Endometrial microvascular endothelial cells (primary cell): ENCODE data around the gene OTULIN. TPM values are rescaled to one million over a fixed set of nuclear protein-coding genes. Genes with fewer than 3 reads are reported as not detected.

Experiments
- in situ Hi-C: cut with HindIII; loops from 2 replicates; pipeline ENCODE4 v1.10.0; 2017; ENCODE audit warnings: low sequenced_read_pairs, low pct_unique_long_range_greater_than_20kb; ENCODE audit errors: inconsistent ontology term
- total RNA-seq: library from RNA; depleted of rRNA; stranded (reverse); fragments of >200 nt; gene quantifications from one replicate; pipeline ENCODE4 v1.2.3, GENCODE V29; 2015; ENCODE audit errors: inconsistent ontology term

OTULIN gene
- total RNA-seq, 1 donor from 2014 or later = 12.3 TPM

DNA sequence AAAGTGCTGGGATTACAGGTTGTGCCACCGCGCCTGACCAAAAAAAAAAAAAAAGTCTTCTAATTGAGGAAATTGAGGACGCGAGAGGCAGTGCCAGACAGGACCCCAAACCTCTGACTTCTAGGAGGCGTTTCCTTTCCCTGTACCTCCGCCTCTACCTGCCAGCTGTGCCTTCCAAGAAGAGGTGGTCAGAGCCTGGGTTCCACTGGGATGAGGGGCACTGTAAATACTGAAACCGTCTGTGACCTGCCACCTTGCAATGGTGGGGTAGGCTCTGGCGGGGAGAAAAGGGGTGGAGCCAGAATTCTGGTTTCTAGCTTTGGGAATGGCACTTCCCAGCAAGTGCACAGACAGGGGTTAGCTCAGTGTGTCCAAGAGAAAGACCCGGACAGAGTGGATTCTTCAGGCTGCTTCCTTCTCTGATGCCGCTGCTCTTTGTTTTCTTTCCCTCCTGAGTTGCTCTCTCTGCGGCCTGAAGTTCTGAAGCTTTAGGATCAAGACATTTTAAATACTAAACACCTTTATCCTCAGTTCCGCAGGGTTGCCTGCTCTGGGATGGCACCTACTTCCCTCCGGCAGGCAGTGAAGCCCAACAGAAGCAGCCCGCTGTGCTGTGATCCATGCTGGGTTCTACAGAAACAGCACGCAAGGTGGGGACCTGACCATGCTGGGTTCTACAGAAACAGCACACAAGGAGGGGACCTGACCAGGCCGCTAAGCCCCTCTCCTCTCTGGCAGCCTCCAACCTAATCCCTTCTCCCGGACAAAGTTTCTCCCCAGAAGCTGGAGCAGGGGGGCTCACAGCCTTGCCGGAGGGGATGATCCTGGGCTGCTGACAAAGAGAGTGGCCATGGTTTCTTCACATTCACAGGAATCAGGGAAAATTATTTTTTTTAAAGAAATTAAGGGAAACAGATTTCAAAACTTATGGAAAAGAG, 65.2 kb downstream of the OTULIN start:
- in situ Hi-C loops = loop anchor here (25.0 kb wide), 1 partner anchor 283 kb away; no protein-coding TSS in a partner anchor

- in situ Hi-C loops = loop anchor here (25.0 kb wide), 1 partner anchor 282 kb away; no protein-coding TSS in a partner anchor
Measured at GRCh38 chr5:14730466-14730865, 65.9 kb downstream of the OTULIN start.

DNA sequence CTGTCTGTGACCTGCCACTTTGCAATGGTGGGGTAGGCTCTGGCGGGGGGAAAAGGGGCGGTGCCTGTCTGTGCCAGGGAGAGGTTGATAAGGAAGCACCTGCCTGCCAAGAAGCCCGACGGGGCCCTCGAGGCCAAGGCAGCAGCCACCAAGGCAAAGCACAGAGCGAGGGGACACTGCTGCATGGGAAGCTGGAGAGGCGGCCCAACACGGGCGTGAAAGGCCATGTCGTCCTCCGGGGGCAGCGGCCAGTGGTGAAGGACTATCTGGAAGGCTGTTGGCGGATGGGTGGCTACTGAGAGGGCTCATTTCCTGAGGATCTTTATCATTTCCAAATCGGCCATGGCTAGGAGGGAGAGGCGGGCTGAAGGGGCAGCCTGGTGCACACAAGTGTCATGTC, 66.4 kb downstream of the OTULIN start:
- in situ Hi-C loops = loop anchor here (25.0 kb wide), 1 partner anchor 281 kb away; no protein-coding TSS in a partner anchor

DNA sequence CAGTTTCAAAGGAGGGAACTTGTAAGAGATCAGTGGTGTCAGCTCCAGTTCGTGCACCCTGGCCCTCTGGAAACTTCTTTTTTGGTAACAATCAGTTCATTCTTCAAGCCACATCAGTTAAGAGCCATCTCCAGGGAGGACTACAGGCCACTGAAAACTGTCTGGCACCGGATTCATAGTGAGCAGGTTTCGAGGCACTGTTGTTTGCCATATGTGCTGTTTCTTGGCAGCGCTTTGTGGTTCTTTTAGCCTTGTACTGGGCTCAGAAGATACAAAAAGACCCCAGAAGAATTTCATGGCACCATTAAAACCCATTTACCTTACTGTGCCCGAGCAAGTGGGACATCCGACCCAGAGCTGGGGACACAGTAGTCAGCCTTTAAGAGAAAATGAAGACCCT, 68.5 kb downstream of the OTULIN start:
- in situ Hi-C loops = loop anchor here (25.0 kb wide), 1 partner anchor 279 kb away; no protein-coding TSS in a partner anchor

- in situ Hi-C loops = loop anchor here (25.0 kb wide), 1 partner anchor 279 kb away; no protein-coding TSS in a partner anchor
Measured at GRCh38 chr5:14733661-14734060, 69.1 kb downstream of the OTULIN start.

DNA sequence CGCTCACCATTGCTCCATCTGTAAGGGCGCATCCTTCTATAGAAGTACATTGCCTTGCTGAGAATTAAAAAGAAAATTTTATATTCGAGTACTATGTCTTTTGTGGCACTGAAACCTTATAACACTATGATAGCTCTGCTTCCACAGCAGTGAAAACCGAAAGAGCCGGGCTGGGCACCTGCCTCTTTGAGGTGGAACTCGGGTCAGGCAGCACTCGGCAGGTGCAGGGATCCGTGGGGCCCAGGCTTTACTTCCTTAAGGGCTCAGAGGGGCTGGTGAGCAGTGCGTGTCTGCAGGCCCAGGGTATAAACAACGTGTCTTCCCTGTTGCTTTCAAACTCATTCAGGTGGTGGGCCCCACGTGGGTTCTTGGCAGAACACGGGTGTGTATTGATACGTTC, 69.9 kb downstream of the OTULIN start:
- in situ Hi-C loops = loop anchor here (25.0 kb wide), 1 partner anchor 278 kb away; no protein-coding TSS in a partner anchor

DNA sequence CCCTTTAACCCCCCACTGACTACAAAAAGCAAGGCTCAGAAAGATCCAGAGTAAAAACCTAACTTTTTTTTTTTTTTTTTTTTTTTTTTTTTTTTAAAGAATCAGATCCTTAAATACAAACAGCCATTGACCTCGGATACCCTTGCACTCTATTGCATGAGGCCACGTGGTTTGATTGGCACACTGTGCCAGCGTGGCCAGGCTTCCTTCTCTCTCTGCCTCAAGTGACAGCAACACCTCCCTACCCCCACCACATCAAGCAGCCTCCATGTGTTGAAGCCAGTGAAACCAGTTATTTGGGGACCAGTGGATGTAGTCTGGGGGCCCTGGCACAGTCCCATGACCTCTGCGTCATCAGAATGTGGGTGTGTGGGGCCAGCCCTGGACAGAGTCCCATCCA, 71.4 kb downstream of the OTULIN start:
- in situ Hi-C loops = loop anchor here (25.0 kb wide), 1 partner anchor 276 kb away; no protein-coding TSS in a partner anchor

- in situ Hi-C loops = loop anchor here (25.0 kb wide), 1 partner anchor 275 kb away; no protein-coding TSS in a partner anchor
Measured at GRCh38 chr5:14737291-14737690, 72.8 kb downstream of the OTULIN start.

DNA sequence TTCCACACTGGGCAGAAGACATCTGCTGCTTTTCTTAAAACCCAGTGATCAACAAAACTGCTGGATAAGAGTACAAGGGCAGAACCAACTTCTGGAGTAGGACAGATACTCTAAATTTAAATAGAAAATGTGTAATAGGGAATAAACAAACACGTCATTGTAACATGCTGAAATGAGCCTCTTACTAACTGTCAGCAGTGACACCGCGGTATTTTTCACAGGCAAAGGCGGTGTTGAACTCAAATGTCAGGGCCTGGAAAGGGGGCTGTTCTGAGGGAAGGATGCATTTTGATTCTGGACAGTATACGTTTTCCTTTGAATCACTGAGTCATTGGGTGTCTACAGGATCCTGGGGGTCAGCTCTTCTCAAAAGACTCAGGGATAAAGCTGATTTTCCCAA, 73.5 kb downstream of the OTULIN start:
- in situ Hi-C loops = loop anchor here (25.0 kb wide), 1 partner anchor 274 kb away; no protein-coding TSS in a partner anchor

GRCh38 chr5:14739538-14739937, 75.0 kb downstream of the OTULIN start:
- in situ Hi-C loops = loop anchor here (25.0 kb wide), 1 partner anchor 273 kb away; no protein-coding TSS in a partner anchor

DNA sequence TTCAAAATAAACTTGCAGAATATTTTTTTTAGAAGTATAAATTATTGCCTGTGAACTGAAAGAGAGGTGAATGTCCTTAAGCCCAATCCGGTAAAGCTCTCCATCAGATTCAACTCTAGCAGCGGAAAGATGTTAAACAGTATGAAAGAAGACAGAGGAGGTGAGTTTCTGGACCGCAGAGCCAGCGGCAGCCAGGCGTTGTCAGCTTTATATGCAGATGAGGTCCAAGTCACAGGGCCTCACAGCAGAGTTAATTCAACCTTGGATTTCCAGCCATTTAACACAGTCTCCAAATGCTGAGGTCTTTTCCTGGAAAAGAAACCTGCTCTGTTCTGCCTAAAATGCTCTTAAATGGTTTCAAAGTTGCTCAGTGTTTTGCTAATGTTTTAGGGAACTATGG, 75.5 kb downstream of the OTULIN start:
- in situ Hi-C loops = loop anchor here (25.0 kb wide), 1 partner anchor 272 kb away; no protein-coding TSS in a partner anchor

DNA sequence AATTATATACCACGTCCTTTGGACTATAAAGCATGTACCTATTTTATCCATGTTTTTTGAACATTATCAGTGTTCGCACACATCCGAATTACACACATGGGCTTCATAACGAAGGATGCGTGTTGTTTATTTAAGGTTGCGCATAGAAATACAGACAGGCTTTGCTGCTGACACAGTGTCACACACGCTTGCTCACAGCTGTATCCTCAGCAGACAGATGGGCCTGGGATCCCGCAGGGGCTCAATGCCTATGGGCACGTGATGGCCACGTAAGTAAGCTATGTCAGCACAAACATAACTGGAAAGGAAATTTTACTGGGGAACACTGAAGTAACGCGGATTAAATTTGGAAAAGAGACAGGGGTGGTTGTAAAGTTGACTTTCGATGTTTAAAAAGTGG, 76.6 kb downstream of the OTULIN start:
- in situ Hi-C loops = loop anchor here (25.0 kb wide), 1 partner anchor 271 kb away; no protein-coding TSS in a partner anchor

- in situ Hi-C loops = loop anchor here (25.0 kb wide), 1 partner anchor 270 kb away; no protein-coding TSS in a partner anchor
Measured at GRCh38 chr5:14741801-14742440, 77.4 kb downstream of the OTULIN start.

DNA sequence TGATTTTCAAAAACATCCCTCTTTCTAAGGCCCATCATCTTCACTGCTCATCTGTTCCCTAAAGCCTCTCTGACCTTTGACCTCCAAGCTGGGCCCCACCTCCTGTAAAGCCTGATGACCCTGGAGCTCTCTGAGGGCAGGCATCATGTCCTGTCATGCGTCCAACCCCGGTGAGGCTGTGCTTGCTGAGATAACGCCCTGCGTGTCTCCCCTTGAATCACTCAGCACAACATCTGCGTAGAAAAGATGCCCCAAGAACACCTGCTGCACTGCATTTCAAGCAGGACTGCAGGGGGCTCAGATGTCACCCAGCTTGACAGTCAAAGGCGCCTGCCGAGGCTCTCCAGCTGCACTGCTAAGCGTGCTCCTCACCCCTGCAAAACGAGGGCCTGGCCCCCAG, 78.0 kb downstream of the OTULIN start:
- in situ Hi-C loops = loop anchor here (25.0 kb wide), 1 partner anchor 270 kb away; no protein-coding TSS in a partner anchor

DNA sequence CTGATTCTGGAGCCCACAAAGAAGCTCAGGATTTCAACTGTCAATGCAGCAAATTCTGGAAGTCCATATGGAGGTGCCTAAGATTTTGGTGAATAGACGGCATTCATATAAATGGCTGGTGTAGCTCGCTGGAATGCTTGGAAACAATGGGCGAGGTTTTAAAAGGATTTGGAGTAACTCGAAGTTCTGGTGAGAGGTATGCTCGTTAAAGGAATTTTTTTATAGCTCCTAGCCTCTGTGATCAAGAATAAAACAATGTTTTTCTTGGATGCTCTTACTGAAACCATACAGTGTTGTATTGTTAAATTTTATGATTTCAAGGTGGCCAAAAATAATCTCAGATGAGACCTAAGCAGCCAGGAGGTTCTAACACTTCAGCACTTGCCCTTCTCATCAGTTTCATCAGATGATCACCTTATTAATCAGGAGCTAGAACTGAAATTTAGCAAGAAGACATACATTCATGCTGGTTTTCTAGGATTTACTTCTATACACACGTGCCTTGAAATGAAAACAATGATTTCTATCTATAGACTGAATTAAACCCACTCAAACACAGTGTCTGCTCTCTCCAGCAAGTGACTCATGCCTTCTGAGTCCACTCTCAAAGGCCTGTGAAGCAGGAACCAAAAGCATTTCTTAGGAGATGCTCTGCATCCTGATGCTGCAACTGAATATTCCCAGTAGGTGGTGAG, 79.2 kb downstream of the OTULIN start:
- in situ Hi-C loops = loop anchor here (25.0 kb wide), 1 partner anchor 269 kb away; no protein-coding TSS in a partner anchor

- in situ Hi-C loops = loop anchor here (25.0 kb wide), 1 partner anchor 268 kb away; no protein-coding TSS in a partner anchor
Measured at GRCh38 chr5:14744296-14745187, 80.0 kb downstream of the OTULIN start.

GRCh38 chr5:14745188-14745563, 80.7 kb downstream of the OTULIN start:
- in situ Hi-C loops = loop anchor here (25.0 kb wide), 1 partner anchor 267 kb away; no protein-coding TSS in a partner anchor
